NCI-H510A treated with DMSO at 0.1 percent for 48 hours (cell line): ENCODE results near the gene TUBD1.
"Not testable (repeated sequence)": the region's sequence is repeated elsewhere in the genome, so short reads cannot be mapped to it uniquely, and the experiment has no call there.

Experiments
- DNase-seq: peaks from one replicate; lab custom pipeline; 2025; lab: John Stamatoyannopoulos, UW

TUBD1 gene

DNA sequence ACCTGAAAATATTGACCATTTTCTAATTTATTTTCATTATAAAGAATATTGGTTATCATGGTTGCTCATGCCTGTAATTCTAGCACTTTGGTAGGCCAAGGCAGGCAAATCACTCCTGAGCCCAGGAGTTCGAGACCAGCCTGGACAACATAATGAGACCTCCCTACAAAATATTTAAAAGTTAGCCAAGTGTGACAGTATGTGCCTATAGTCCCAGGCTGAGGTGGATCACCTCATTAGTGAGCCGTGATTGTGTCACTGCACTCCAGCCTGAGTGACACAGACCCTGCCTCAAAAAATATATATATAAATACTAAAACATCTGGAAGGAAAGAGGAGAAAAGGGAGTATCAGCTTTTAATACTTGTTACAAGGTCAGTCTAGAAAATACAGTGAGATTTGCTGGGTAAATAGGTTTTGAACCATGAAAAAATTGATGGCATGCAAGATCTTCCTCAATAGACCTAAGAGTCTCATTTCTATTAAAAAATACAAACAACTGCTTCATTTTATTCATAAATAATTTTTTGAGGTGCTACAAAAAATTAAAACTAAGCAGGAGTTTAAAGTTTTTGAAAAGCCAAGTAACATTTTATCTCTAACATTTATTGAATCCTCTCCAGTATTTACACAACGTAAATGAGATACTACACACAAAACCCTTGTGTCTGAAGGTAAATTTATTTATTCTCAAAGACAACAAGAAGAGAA, 47.7 kb downstream of the TUBD1 start:
- DNase-seq, result peak; percentile 68

DNA sequence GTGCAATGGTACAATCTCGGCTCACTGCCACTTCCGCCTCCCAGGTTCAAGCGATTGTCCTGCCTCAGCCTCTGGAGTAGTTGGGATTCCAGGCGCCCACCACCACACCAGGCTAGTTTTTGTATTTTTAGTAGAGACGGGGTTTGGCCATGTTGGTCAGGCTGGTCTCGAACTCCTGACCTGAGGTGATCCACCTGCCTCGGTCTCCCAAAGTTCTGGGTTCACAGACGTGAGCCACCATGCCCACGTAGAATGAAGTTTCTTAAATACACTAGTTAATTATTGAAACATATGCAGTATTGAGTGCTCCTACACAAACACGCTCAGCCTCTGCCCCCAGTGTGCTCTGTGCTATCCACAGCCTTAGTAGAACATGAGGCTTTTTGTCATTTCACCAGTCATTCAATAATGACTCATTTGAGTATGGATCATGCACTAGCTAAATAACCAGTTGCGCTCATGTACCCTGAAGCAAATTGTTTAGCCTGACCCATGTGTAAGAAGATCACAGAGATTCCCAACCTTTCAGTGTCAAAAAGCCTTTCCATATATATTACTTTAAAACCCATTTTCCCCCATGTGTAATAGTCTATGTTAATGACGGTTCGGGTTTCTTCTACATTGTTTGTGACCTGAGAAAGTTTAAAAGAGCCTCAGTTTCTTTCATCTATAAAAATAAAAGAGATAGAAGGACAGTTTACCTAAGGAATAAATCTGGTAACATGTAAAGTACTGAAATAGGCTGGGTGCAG, 49.7 kb downstream of the TUBD1 start:
- DNase-seq, result peak; percentile 69

DNA sequence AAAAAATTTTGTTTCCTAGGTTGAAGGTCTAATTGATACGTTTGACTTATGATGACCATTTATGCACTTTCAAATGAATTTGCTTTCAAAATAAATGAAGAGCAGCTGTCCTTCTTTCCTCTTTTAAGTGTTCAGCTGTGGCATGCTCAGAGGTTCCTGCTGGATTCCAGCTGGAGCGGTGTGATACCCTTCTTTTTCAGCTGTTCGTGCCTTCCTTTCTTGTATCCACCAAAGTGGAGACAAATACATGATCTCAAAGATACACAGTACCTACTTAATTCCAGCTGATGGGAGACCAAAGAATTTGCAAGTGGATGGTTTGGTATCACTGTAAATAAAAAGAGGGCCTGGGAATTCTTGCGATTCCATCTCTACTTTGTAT, 50.9 kb downstream of the TUBD1 start:
- not testable (repeated sequence) for DNase-seq

DNA sequence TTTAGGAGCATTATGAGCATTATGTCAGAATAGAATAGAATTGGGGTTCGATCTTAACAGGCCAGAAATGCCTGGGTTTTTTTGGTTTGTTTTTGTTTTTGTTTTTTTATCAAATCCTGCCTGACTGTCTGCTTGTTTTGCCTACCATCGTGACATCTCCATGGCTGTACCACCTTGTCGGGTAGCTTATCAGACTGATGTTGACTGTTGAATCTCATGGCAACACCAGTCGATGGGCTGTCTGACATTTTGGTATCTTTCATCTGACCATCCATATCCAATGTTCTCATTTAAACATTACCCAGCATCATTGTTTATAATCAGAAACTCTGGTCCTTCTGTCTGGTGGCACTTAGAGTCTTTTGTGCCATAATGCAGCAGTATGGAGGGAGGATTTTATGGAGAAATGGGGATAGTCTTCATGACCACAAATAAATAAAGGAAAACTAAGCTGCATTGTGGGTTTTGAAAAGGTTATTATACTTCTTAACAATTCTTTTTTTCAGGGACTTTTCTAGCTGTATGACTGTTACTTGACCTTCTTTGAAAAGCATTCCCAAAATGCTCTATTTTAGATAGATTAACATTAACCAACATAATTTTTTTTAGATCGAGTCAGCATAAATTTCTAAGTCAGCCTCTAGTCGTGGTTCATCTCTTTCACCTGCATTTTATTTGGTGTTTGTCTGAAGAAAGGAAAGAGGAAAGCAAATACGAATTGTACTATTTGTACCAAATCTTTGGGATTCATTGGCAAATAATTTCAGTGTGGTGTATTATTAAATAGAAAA, 51.5 kb downstream of the TUBD1 start:
- DNase-seq, result peak; percentile 48

DNA sequence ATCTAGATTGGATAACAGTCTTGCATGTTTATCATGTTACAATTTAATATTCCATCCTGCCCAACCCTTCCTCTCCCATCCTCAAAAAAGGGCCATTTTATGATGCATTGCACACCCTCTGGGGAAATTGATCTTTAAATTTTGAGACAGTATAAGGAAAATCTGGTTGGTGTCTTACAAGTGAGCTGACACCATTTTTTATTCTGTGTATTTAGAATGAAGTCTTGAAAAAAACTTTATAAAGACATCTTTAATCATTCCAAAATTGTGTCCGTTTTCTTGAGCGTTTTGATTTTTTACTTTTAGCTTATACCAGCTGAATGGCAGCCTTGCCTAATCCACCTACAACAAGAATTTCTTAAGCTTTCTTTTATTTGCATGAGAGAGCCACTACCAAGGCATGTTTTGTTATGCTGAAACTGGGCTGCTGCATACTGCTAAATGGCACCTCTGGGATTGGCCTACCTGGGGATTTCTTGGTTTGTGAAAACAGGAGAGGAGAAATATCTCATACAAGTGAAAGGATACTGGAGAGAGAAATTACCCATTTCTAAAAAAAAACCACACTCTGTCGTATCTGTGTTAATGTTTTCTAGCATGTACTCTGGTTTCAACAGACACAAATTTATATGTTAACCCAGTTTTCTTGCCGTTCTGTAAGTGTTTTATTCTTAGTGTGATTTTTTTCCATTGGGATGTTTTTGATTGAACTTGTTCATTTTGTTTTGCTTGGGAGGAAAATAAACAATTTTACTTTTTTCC, 52.2 kb downstream of the TUBD1 start:
- peak; percentile 66 for DNase-seq

DNA sequence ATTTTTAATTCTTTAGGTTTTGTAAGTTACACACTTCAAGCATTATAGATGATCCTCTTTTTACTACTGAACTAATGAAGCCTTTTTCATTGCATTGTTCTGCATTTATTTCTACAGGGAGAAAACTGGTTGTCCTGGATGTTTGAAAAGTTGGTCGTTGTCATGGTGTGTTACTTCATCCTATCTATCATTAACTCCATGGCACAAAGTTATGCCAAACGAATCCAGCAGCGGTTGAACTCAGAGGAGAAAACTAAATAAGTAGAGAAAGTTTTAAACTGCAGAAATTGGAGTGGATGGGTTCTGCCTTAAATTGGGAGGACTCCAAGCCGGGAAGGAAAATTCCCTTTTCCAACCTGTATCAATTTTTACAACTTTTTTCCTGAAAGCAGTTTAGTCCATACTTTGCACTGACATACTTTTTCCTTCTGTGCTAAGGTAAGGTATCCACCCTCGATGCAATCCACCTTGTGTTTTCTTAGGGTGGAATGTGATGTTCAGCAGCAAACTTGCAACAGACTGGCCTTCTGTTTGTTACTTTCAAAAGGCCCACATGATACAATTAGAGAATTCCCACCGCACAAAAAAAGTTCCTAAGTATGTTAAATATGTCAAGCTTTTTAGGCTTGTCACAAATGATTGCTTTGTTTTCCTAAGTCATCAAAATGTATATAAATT, 53.0 kb downstream of the TUBD1 start:
- peak; percentile 66 for DNase-seq

DNA sequence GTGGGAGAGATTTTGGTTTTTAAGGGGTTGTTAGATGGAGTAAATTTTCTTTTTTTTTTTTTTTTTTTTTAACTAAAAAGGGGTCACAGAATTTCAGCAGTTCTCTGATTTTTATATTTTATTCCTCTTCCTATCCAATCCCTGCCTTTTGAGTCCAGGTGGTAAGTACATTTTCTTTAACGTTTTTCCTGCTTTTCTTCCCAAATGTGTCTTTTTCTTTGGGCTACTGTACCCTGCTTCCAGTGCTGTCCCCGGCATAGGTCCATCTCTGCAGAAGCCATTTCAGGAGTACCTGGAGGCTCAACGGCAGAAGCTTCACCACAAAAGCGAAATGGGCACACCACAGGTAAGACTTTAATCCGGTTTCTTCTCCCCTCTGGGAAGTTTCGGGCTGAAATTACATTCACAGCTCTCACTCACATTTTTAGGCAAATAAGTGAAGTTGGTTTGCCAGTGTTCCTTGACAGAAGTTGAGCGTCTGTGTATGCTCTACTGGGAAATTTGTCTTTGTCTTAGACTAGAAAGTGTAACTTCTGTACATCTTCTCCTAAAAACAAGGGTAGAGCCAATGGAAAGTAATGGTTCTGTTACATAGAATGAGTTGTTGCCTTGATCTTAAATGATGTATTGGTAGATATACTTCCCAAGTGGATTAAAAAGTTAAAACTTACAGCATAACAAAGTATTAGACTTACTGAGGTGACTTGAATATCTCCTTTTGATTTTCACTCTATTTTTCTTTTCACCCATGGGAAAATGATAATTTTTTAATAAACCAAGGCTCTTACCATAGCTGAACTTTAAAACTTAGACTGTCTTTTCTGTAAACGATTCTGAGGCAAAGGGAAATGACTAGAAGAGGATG, 54.5 kb downstream of the TUBD1 start:
- DNase-seq, result peak; percentile 89

DNA sequence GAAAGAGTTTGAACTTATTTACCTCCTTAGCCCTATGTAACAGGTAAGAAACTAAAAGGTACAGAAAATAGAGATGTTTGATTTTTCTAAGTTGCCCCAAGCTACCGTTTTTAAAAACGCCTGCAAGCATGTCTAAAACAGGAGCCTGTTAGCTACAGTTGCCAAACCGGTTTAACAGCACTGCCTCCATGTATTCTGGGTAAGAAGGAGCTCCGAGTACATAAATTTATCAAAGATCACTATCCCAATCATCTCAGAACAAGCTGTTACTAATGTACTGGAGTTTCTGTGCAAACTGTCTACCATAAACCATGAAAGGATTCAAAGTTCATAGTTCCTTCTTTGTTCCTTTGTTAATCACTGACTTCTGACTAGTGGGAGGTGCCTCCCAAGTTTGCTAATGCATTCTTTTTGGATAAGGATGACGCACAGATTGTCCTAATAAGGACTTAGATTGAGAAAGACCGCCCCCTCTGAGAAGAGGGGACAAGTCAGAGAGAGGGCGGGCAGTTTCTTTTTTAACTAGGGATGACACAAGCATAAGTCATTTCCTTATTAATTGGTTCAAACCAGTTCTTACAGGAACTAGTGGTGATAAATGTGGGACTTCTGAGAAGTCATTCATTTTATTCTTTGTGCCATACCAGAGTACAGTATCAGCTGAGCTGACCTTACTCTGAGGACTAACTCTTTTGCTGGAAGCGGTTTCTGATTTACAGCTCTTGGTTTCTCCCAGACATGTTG, 55.3 kb downstream of the TUBD1 start:
- DNase-seq, result peak; percentile 100

DNA sequence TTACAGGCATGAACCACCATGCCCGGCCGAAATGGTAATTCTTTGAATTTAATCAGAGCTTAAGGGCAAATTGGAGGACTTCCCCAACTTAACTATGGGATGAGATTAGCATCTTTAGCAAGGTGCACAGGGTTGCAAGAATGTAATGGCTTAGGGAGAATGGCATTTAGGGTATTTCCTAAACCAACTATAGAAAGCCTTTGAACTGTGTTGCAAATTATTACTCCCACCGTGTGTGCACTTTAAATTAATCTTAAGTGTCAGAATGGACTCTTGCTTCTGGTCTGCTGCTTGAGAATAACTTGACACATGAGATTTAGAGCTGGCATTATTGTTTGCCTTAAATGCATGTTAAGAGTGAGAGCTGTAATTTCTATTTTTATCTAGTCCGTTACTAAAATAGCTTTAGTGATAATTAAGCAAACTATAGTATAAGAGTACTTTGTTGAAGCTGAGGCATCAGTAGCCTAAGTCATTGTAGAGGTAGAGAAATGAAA, 59.8 kb downstream of the TUBD1 start:
- no peak for DNase-seq

DNA sequence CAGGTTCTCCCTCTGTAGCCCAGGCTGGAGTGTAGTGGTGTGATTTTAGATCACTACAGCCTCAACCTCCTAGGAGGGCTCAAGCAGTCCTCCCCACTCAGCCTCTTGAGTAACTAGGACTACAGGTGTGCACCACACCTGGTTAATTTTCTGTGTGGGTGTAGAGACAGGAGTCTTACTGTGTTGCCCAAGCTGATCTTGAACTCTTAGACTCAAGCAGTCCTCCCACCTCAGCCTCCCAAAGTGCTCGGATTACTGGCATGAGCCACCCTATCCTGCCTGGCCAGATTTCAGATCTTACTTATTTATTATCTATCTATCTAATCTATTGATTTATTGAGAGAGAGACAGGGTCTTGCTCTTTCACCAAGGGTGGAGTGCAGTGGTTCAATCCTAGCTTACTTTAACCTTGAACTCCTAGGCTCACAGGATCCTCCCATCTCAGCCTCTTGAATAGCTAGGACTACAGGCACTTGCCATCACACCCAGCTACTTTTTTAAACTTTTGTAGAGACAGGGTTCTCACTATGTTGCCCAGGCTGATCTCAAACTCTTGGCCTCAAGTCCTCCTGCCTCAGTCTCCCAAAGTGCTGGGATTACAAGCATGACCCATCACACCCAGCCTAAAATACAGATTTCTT, 61.8 kb downstream of the TUBD1 start:
- no peak for DNase-seq

DNA sequence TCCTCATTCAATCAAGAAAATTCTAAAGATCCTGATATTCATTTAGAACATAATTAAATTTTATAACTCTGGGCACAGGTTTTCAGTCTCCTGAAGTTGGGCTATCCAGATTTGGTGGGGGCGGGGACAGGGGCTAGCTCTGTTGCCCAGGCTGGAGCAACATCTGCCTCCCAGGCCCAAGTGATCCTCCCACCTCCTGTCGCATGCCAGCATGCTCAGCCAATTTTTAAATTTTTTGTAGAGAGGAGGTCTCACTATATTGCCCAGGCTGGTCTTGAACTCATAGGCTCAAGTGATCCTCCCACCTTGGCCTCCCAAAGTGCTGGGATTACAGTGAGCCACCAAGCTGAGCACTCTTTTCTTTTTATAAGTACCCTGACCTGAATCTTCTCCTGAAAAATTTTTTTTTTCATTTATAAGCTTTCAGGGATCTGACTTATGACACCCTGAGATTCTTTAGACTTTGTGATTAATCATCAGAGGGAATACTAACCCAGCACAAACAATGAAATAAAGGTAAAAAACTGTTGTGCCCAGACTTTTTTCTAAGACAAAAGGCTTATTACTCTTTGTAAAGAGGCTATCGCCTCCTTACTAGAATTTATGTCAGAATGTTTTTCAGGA, 62.6 kb downstream of the TUBD1 start:
- DNase-seq, result no peak

DNA sequence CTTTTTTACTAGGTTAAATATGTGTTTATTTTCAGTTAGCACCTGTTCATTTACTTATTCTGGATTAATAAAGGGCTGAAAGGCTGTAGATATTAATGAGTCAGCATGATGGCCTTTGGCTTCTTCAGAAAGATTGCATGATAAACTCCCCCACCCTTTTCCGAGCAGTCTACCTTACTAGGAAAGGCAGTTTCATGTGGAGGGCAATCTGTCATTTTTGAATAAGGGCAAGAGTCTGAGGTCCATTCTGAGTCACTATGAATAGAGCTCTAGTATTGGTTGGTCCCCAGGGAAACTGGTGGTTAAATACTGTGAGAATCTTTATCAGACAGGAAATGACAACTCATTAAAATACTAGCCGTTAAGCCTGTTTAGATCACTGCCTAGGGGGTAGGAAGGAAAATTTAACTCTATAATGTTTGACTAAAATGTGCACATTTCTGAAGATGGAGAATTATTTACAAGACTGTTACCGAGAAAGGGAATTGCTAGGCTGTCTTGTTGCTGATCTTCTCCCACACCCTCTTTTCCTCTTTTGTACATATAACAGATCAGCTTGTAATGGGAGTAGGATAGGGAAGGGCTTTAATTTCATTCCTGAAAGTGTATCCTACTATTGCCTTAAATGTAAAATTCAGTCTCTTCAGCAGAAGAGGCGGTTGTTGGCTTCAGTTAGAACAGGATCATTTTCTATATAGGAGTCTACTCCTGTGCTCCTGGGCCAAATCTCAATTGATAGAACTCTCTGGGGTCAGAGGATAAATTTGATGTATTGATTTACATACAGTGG, 63.3 kb downstream of the TUBD1 start:
- DNase-seq, result peak; percentile 95

DNA sequence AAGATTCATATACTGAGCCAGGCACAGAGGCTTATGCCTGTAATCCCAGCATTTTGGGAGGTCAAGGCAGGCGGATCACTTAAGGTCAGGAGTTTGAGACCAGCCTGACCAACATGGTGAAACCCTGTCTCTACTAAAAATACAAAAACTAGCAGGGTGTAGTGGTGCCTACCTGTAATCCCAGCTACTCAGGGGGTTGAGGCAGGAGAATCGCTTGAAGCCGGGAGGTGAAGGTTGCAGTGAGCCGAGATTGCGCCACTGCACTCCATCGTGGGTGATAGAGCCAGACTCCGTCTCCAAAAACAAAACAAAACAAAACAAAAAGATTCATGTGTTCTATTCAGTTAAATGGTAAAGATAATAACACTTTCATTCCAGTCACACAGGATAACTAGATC, 63.9 kb downstream of the TUBD1 start:
- not testable (repeated sequence) for DNase-seq

DNA sequence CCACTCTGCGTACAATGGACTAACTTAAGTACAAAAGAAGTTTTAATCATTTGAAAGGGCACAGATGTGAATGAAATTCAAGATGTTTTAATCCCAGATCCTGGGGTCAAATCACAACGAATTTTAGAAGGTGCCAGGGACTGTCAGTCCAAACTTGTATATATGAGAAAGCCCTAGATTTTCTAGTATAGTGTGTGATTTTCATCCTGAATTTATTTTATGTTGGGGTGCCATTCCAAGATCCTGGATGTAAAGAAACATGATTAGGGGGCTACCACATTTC, 64.3 kb downstream of the TUBD1 start:
- DNase-seq, result no peak

DNA sequence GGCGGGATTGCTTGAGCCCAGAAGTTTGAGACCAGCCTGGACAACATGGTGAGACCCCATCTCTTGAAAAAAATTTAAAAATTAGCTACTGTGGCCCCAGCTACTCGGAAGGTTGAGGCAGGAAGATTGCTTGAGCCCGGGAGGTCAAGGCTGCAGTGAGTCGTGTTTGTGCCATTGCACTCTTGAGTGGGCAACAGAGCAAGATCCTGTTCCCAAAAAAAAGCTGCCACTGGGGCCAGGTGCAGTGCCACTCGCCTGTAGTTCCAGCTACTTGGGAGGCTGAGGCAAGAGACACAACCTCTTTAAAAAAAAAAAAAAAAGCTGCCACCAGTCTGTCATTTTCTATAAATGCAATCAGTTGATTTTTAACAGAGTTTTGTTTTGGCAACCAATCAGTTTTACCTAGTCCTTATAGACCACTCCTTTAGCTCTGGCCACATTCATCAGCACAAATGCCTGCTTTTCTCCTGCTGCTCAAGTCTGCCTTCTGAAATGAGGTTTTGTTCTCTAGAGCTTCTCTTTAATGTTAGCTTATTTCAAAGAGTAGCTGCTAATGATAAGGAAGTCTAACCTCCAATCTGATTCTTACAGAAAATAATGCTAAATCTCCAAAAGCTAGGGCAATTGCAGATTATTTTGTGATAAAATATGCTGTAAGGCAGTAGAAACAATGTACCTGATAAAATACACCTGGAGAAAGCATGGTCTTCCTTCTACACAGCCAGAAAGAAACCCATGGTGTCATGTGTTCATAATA, 64.8 kb downstream of the TUBD1 start:
- DNase-seq, result peak; percentile 52

DNA sequence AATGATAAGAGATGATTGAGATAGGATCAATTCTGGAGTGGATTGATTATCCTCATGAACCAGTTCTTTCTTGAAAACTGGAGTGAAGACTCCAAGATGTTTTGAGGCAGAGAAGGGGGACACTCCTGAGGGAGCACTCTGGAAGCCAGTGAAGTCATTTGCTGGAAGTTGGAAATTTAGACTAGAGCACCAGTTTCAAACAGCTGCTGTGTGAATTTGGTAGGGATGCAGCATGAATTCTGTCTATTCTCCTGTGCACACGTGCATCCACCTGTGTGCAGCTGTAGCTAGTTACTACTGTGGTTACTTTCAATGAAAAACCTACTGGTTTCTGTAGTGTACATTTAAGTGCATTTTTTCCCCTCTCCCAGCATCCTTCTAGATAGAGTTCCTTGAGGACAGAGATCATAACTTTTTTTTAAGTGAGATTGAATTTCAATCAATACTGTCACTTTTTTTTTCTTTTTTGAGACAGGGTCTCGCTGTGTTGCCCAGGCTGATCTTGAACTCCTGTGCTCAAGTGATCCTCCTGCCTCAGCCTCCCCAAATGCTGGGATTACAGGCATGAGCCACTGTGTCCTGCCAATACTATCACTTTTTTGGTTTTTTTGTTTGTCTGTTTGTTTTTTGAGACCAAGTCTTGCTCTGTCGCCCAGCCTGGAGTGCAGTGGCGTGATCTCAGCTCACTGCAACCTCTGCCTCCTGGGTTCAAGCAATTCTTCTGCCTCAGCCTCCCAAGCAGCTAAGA, 65.9 kb downstream of the TUBD1 start:
- DNase-seq, result no peak
